Activated CD4-positive, alpha-beta T cell treated with anti-CD3 and anti-CD28 coated beads, Interleukin-2, Interleukin-4, amounts not matched to agents 100 ng/mL and 50 ng/mL, durations not matched to agents 16 hours and 8 hours (primary cell): ENCODE results near the gene KRTAP10-7.
"Not testable (repeated sequence)": the region's sequence is repeated elsewhere in the genome, so short reads cannot be mapped to it uniquely, and the experiment has no call there.

Experiments
- DNase-seq: peaks from one replicate; pipeline ENCODE4 v3.0.0-alpha.2; 2020; ENCODE audit warnings: low spot score

Gene KRTAP10-7

DNA sequence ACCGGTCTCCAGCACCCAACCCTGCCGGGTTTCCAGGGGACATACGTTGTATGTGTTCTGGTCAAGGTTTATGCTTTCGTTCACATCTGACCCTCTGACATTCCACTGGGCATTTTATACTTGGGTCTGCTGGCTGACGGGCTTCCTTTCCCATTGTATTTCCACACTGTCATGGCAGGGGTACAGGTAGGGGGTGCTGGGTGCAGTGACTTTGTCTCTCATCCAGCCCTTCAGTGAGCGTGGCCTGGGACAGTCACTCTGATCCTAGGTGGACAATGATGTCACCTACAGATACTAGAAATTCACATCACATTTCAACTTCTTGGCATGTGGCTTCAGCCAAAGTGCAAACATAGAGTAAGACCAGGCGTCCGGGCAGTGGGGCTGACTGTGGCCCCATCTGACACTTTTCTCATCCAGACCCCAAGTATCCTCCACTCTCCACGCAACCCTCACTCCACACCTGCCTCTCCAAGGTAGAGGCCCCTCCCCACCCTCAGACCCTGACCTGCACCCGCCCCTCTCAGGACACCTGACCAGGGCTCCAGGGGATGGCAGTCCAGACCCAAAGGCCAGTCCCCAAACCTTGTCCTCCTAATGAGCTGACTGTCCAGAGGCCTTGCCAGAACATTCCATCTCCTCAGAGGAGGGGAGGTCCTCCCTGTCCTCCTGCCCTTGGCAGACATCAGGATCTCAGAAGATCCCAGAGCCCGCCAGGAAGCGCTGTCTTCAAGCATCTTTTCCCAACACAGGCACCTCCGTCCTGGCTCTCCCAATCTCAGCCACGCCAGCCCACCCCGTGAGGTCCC lies 36.0 kb downstream of the KRTAP10-7 start:
- no peak for DNase-seq

GRCh38 chr21:44637018-44637850 lies 36.8 kb downstream of the KRTAP10-7 start, which contains the start of gene KRTAP10-10:
Gene KRTAP10-10, plus strand, starts transcription at chr21:44637356. Its CDS starts 62 bp downstream, at chr21:44637418.
- DNase-seq, result no peak

DNA sequence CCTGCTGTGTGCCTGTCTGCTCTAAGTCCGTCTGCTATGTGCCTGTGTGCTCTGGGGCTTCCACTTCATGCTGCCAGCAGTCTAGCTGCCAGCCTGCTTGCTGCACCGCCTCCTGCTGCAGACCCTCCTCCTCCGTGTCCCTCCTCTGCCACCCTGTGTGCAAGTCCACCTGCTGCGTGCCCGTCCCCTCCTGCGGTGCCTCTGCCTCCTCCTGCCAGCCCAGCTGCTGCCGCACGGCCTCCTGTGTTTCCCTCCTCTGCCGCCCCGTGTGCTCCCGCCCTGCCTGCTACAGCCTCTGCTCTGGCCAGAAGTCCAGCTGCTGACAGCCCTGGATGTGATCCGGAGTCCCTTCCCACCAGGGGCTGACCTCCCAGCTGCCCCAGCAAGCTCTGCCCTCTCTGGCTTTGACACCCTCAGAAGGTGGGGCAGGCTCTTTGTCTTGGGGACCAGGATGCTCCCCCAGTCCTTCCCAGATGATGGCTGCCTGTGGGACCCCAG lies 37.5 kb downstream of the KRTAP10-7 start:
- not testable (repeated sequence) for DNase-seq

DNA sequence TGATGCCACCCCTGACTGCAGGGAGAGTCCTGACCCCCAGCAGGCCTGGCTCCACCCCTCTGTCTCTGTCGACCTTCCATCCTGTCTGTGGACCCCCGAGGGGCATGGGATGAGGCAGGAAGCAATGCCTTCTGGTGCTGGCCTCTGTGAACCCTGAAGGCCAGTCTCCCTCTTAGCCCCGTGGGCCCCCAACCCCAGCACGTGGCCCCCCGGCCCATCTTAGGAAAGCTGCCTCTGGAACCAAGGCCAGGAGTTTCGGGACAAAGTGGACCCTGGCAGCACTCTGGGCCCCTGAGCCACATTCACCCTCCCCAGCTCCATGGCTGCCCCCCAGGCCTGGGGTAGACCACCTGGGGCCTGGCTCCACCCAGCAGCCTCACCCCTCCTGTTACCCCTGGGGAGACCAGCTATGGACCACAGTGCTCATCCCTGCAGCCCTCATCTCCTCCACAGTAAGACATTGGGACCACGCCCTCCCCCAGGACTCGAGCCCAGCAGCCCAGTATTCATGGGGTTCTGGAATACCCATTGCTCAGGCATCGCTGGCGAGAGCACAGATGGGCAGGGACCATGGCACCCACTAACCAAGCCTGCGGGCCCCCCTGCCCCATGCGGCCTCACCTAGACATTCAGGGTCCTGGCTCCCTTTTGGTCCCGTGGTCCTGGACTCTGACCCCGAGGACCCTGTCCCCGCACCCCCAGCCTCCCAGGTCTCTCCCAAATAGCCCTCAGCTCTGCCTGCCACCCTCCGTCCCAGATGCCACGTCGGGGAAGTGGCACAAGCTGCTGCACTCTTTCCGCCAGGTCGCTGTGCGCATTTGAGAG lies 38.3 kb downstream of the KRTAP10-7 start:
- DNase-seq, result not testable (repeated sequence)

DNA sequence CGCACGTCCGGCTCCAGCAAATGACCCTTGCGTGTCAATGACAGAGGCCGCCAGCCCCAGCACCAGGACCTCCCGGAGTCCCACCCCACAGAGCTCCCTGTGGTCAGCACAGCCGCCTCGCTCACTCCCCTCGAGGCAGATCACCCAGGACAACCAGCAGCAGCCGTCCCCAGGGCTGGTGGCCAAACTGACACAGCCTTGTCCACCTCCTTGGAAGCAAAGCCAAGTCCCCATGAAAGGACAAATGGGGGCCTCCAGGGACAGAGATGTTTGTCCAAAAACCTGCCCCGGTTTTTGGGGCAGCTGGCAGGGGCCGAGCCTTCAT lies 38.9 kb downstream of the KRTAP10-7 start:
- no peak for DNase-seq

DNA sequence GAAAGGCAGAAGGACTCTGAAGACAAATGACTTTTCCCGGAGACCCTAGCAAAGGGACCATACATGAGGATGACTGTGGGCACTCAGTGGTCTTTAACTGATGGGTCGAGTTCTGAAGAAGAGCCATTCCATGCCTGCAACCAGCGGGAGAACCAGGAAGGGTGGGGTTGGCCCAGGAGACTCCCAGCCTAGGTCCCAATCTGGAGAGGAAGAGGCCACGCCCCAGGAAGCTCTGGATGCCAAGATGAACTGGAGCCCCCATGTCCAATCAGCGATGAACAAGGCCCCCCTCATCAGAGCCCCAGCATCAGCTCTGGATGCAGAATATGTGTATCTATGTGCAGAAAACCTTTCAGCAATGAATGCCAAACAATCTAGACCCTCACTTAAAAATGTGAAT lies 40.4 kb downstream of the KRTAP10-7 start:
- no peak for DNase-seq

- no peak for DNase-seq
Observed at GRCh38 chr21:44643741-44644310, 43.4 kb downstream of the KRTAP10-7 start.

DNA sequence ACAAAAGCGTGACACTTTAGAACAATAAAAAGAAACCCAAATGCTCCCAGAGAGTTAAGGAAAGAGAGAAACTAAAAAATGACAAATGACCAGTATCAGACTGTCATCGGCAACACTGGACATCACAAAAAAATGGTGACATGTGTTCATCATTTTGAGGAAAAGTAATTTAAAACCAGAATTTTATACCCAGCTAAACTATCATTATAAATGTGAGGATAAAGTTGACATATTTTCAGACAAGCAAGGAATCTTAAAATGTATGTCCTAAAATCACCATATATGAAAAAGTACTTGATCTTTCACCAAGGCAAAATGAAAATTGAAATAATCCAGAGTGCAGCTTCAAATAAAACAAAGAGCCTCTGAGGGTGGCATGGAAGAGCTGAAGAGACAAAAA lies 44.5 kb downstream of the KRTAP10-7 start:
- no peak for DNase-seq

- not testable (repeated sequence) for DNase-seq
Observed at GRCh38 chr21:44646366-44647221, 46.2 kb downstream of the KRTAP10-7 start, which contains the start of gene KRTAP10-11. Gene KRTAP10-11, plus strand, starts transcription at chr21:44646414. Its CDS starts 45 bp downstream, at chr21:44646459.

- DNase-seq, result no peak
Observed at GRCh38 chr21:44647222-44647552, 46.8 kb downstream of the KRTAP10-7 start.

DNA sequence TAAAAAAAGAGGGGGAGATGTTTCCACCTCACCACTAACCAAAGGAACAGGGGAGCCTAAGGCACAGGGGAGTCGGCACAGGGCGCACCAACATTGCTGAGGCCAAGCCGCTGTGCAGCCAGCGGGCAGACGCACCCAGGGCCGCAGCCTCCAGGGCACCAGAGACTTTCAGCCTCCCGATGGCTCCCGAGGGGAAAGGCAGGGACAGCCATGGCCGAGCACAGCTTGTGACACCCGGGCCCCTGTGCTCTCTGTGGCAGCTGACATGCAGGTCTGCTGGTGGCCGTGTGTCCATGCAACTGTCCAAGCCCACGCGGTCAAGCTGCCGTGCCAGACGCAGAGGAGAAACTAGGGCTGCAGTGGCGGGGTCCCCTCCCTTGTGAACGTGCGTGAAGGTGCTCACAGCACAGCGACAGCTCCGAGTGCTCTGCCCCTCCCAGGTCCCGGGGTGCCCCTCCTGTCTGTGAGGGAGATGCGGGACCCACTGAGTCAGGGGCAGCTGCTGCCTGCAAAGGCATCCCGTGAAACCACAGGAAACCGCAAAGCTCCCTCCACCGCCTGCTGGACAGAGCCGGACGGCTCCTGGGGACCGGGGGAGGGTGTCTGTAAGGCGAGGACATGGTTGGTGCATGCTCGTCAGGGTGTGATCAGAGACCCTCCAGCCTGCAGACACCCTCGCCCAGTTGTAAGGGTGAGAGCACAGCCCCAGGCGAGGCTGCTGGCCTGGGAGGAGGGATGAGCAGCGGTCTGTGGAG lies 48.3 kb downstream of the KRTAP10-7 start:
- no peak for DNase-seq

GRCh38 chr21:44649521-44650100 lies 49.2 kb downstream of the KRTAP10-7 start:
- DNase-seq, result no peak

- DNase-seq, result no peak
Observed at GRCh38 chr21:44650265-44650972, 50.0 kb downstream of the KRTAP10-7 start.

DNA sequence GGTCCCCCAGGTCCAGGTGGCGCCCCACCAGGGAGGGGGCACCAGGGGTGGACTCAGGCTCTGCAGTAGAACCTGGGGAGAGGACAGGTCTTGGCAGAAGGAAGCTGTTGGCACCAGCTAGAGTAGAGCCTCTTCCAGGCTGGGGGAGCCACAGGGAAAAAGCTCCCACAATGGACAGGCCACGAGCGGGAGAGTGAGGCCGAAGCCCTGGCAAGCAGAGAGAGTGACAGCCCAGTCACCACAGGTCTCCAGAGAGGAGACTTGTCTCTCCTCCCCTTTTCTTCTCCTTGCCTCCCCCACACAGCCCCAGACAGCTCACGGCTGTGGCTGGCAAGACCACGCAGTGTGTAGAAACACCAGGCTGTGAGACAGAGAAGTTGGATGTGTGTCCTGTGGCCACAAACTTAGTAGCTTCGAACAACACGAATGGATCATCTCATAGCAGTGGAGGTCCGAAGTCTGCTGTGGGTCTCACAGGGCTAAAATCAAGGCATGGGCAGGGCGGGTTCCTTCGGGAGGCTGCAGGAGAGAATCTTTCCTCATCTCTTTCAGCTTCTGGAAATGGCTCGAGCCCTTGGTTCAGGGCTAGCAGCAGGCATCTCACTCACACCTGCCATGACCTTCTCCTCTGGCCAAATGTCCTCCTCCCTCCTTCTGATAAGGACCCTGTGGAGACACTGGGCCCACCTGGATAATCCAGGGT lies 50.7 kb downstream of the KRTAP10-7 start:
- DNase-seq, result no peak
